Spleen (tissue), 7 donors: ENCODE data around the gene IRX2.

Source experiments
- POLR2A ChIP-seq, 3 donors: fragments of 450-650 bp; IDR thresholded peaks; one replicate each; pipeline ENCODE4 v1.5.1; 2017; ENCODE audit warnings: antibody characterized with exemption in 3 of 3, mild to moderate bottlenecking in 1 of 3
- POLR2AphosphoS5 ChIP-seq, 3 donors: sonication (generic); formaldehyde crosslinking; IDR thresholded peaks; one replicate each; pipeline ENCODE4 v1.5.1; 2017; ENCODE audit warnings: antibody characterized with exemption in 3 of 3
- TF ChIP-seq, protein P1 (sequence below), 11 experiments: fragments of 200-600 bp in 7 of 11; fragments of 450-650 bp in 4 of 11; sonication (generic) in 4 of 11; IDR thresholded peaks in 8 of 11; conservative IDR thresholded peaks in 3 of 11; 1 replicate in 7 of 11; 2 replicates in 4 of 11; pipeline versions ENCODE4 v1.4.0 to v1.8.0; 2016 to 2021; ENCODE audit warnings: antibody characterized with exemption in 11 of 11, inconsistent platforms in 4 of 11, mild to moderate bottlenecking in 1 of 11
- donor health status: DM: no; HTN: no; CAD: no; lungs with moderate emphysema.
- donor health status: DM: no; HTN: no; CAD: no.
- donor health status: DM: no; HTN: no; CAD: no.

DNA sequence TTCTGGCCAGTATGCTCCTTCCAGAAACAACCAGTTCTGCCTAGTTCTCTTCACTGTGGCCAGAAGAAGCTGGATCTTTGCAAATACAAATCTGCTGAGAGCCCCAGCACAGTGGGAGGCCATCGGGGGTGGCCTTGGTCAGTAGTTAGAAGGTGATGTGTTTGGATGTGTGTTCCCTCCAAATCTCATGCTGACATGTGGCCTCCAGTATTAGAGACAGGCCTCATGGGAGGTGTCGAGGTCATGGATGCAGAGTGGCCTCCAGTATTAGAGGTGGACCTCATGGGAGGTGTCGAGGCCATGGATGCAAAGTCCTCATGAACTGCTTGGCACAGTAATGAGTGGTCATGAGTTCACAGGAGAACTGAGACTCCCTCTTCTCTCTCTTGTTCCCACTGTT is 7.6 kb upstream of the IRX2 start:
- TF ChIP-seq, protein P1, sequence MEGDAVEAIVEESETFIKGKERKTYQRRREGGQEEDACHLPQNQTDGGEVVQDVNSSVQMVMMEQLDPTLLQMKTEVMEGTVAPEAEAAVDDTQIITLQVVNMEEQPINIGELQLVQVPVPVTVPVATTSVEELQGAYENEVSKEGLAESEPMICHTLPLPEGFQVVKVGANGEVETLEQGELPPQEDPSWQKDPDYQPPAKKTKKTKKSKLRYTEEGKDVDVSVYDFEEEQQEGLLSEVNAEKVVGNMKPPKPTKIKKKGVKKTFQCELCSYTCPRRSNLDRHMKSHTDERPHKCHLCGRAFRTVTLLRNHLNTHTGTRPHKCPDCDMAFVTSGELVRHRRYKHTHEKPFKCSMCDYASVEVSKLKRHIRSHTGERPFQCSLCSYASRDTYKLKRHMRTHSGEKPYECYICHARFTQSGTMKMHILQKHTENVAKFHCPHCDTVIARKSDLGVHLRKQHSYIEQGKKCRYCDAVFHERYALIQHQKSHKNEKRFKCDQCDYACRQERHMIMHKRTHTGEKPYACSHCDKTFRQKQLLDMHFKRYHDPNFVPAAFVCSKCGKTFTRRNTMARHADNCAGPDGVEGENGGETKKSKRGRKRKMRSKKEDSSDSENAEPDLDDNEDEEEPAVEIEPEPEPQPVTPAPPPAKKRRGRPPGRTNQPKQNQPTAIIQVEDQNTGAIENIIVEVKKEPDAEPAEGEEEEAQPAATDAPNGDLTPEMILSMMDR (IDR thresholded peaks at IDR 0.05 in 8 of 11, conservative IDR thresholded peaks at IDR 0.05 in 3 of 11) = no peak
- no peak for TF ChIP-seq POLR2A (IDR thresholded peaks at IDR 0.05)
- no peak for TF ChIP-seq POLR2AphosphoS5 (IDR thresholded peaks at IDR 0.05)
